Left cardiac atrium (tissue), 4 donors: ENCODE measurements around the gene BPIFB6. TPM values are rescaled to one million over a fixed set of nuclear protein-coding genes. Genes with fewer than 3 reads are reported as not detected.

Experiments used
- ATAC-seq, 2 donors: fragments of 200-7000 bp; cut with Tn5 transposase; one replicate each; pipeline ENCODE4 v1.9.1; 2020; ENCODE audit warnings: mild to moderate bottlenecking in 2 of 2, moderate library complexity in 2 of 2
- DNase-seq: peaks from one replicate; pipeline ENCODE4 v3.0.0-alpha.2; 2020
- intact Hi-C, 2 donors: fragments of 100-400 bp; cut with DNase I; formaldehyde crosslinking; loops; one replicate each; pipeline versions ENCODE4 v1.14.1 to v1.15.1; 2022 to 2023
- total RNA-seq, 2 donors: library from RNA; stranded (reverse); fragmentation: NEBNext Ultra II Directional; extraction: Animal tissue kit (Norgen Biotek cat#: 25700); gene quantifications; one replicate each; pipeline ENCODE4 v1.2.1, GENCODE V29; 2021
- donor health status: DM: no; HTN: yes; CAD: no.
- donor health status: DM: no; HTN: yes; CAD: no; lungs with severe emphysema.
- donor health status: DM: yes; HTN: yes; CAD: no.
- donor health status: Dilated cardiomyopathy.

The BPIFB6 gene
- total RNA-seq, 2 donors from 2014 or later = not detected

DNA sequence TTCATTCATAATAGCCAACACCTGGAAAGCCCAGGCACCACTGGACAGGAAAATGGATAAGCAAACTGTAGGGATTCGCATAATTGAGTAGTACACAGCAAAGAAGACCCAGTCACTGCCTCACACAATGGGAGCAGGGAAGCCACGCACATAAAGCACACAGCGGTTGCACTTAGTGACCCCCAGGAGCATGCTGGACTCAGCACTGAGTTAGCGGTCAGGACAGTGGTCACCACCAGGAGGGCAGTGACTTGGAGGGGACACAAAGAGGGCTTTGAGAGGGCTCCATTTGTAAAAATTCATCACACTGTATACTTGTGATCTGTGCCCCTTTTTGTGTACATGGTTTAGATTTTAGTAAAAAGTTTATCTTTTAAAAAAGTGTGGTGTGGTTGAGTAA lies 19.9 kb downstream of the BPIFB6 start:
- ATAC-seq (no peak), DNase-seq (no peak)
- intact Hi-C loops = no loop called here

- intact Hi-C loops = no loop called here
- ATAC-seq (no peak), DNase-seq (no peak)
Observed at GRCh38 chr20:33053291-33054106, 22.1 kb downstream of the BPIFB6 start, which contains the start of gene BPIFB3. TSS of gene BPIFB3 (plus strand) at chr20:33053903. CDS start at chr20:33055436, 1,533 bp downstream.

DNA sequence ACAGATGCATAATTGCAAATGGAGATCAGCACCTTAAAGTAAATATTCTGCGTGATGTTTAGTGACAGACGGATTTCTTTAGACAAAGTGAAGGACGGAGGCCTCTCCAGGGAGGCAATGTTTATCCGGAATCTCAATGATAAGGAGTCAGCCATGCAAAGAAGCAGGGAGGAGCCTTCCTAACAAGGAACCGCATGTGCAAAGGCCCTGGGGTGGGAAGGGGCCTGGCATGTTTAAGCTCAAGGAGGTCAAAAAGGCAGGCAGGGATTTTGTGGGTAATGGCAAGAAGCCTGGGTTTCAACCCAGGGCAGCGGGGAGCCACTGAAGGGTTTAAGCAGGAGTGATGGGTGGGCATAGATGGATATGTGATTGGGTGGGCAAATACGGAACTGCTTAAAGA lies 22.9 kb downstream of the BPIFB6 start:
- intact Hi-C loops = no loop called here
- ATAC-seq (no peak), DNase-seq (no peak)

GRCh38 chr20:33054791-33055190 lies 23.3 kb downstream of the BPIFB6 start:
- intact Hi-C loops = no loop called here
- ATAC-seq (no peak), DNase-seq (no peak)

- intact Hi-C loops = no loop called here
- DNase-seq = no peak
Observed at GRCh38 chr20:33059136-33059535, 27.7 kb downstream of the BPIFB6 start.

GRCh38 chr20:33059741-33060390 lies 28.4 kb downstream of the BPIFB6 start:
- ATAC-seq (no peak), DNase-seq (no peak)
- intact Hi-C loops = no loop called here

More at GRCh38 chr20:33059136-33059535, 27.7 kb downstream of the BPIFB6 start:
- ATAC-seq = no peak

GRCh38 chr20:33061658-33062028 lies 30.2 kb downstream of the BPIFB6 start:
- no peak for DNase-seq
- ATAC-seq = no peak
- intact Hi-C loops = no loop called here

- peak; percentile 45 to 71 for ATAC-seq
- no peak for DNase-seq
- intact Hi-C loops = no loop called here
Observed at GRCh38 chr20:33062105-33062824, 30.8 kb downstream of the BPIFB6 start.

GRCh38 chr20:33062825-33063149 lies 31.3 kb downstream of the BPIFB6 start:
- ATAC-seq (no peak), DNase-seq (no peak)
- intact Hi-C loops = no loop called here

DNA sequence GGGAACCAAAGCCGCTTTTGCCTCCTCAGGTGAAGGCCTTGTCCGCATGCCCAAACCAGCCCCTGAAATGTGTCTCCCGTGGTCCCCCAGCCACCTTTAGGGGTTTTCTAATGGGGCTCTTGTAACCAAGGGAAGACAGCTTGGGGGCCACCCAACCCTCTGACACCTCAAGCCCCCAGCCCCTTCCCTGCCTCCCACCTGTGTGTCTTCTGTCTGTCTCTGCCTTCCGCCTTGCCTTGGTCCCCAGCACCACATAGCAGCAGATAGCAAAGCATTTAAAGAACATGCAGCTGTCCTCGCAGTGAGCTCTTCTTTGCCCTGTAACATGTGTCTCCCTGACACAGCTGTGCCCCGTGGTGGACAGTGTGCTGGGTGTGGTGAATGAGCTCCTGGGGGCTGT lies 31.8 kb downstream of the BPIFB6 start:
- intact Hi-C loops = no loop called here
- ATAC-seq = no peak
- DNase-seq = no peak

- intact Hi-C loops = no loop called here
- no peak for ATAC-seq
Observed at GRCh38 chr20:33064572-33065287, 33.3 kb downstream of the BPIFB6 start.

GRCh38 chr20:33065785-33066184 lies 34.3 kb downstream of the BPIFB6 start:
- ATAC-seq (no peak), DNase-seq (no peak)
- intact Hi-C loops = no loop called here

More at GRCh38 chr20:33064572-33065287, 33.3 kb downstream of the BPIFB6 start:
- DNase-seq = no peak

DNA sequence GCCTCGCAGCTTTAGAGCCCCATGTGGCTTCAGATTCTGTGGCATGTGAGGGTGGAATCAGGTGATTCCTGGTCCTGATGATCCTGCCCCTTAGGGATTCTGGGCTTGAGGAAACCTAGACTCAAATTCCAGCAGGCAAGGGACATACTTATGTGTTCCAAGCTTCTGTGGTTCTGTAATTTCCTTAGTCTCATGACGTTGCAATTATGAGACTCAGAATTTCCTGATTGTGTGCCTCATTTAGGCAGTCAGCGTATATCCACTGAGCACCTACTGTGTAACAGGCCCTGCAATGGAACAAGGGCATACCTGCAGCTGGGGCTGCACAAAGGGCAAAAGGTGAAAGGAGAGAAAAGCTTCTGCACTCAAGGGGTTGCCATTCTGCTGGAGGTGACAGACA lies 36.4 kb downstream of the BPIFB6 start:
- intact Hi-C loops = no loop called here
- DNase-seq (no peak), ATAC-seq (no peak)

DNA sequence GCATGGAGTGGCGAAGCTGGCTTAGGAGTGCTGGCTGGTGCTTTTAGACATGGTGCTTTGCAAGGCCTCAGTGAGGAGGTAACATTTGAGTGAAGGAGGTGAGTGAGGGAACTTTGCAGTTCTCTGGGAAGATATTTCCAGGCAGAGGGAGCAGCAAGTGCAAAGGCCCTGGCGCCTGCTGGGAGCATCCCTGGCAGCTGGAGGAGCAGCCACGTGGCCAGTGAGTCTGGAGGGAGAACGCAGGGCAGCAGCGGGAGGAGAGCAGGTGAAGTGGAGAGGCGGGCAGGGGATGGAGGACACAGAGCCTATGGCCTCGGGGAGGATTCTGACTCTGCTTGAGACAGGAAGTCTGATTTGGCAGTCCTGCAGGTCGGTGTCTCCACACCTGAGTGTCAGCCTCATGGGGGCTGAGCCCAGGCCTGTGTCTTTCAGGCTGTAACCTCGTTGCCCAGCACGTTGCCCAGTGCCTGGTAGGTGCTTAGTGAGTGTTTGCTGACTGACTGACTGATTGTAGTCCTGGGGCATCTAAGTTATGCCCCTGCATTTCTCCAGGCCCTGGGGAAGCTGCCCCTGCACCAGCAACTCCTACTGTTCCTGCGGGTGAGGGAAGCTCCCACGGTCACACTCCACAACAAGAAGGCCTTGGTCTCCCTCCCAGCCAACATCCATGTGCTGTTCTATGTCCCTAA lies 36.9 kb downstream of the BPIFB6 start:
- intact Hi-C loops = no loop called here
- DNase-seq = no peak
- ATAC-seq = no peak

DNA sequence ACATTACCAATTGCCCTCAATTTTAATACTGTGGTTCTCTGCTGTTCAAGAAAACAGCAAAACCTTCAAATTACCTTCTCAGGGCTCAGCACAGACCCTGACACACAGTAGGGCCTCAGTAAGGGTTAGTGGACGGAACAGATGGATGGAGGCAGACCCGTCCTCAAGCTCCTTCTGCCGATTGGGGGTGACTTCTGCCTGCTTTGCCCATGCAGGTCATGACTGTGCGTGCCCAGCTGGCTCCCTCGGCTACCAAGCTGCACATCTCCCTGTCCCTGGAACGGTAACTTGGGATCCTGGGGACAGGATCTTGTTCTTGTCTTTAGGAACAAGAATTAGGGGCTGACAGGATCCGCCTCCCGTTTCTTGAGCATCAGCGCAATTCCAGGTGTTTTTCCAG lies 38.2 kb downstream of the BPIFB6 start:
- DNase-seq (no peak), ATAC-seq (no peak)
- intact Hi-C loops = no loop called here

DNA sequence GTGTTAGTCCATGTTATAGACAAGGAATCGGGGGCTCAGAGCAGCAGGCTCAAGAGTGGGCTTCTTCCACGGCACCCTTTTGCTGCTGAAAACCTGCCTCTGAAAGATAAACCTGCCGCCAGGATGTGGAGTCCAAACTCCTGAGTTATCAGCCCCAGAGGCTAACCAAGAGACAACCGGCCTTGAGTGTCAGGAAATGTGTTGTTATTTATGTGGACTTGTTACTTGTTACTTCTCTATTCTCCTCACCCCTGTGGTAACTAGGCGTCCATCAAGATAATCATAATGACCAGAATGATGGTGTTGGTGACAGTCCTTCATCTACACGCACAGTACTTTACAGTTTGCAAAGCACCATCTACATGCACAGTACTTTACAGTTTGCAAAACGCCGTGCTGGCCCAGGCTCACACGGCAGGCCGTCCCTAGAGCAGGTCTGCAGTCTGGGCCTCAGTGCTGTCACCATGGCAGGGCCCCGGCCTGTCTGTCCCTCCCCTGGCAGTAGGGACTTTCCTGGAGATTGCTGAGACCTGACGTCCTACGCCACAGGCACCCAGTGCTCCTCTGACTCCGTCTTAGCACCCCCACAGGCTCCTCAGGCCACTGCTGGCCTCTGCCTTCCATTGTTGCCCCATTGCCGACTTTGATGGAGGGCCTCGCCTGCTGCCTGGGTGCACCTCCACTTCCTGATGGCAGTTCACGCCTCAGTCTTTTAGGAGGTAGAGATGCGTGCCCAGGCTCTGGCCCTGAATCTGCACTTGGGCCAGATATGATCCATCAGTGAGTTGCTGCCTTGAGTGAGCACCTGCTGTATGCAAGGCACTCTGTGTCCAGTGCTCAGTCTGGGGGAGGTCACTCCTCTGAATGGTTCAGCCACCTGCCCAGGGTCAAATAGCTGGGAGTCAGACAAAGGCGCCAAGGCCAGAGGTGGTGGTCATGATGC lies 38.9 kb downstream of the BPIFB6 start:
- ATAC-seq (no peak), DNase-seq (no peak)
- intact Hi-C loops = no loop called here

- intact Hi-C loops = no loop called here
- DNase-seq (no peak), ATAC-seq (no peak)
Observed at GRCh38 chr20:33071198-33071597, 39.8 kb downstream of the BPIFB6 start.

- intact Hi-C loops = no loop called here
- ATAC-seq (no peak), DNase-seq (no peak)
Observed at GRCh38 chr20:33072362-33072761, 40.9 kb downstream of the BPIFB6 start.
